AML-193 (cell line): ENCODE results near the gene CYP11A1.
"Not testable (repeated sequence)": the region's sequence is repeated elsewhere in the genome, so short reads cannot be mapped to it uniquely, and the experiment has no call there.

Experiments
- DNase-seq, 2 experiments: peaks; one replicate each; lab custom pipeline; 2025; lab: John Stamatoyannopoulos, UW

CYP11A1 gene

DNA sequence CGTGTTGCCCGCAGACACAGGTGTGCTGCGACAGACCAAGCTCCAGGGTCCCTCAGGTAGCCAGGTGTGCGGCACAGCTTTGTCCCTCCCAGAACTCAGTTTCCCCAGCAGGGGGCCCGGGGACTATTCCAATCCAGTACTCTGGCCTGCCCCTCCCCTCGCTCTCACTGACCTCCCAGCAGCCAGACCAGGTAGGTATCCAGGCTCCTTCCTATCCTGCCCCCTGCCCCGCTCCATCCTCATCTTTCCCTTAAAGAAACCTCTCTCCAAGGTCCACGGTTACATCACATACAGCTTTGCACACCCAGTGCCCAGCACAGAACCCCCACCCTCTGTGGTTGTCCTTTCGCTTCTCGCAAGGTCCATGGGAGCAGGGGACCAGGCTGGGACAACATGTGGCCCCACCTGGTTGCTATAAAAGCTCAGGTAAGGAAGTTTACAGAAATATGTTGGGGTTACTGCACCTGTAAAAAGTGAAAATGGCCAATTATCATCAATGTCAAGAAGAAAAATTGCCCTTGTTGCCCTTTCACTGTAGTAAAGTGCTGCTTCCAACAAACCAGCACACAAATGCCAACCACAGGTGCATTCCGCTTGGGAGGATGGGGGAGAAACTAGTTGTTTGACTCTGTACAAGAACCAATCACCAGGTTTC lies 7.3 kb upstream of the CYP11A1 start:
- no peak for DNase-seq

DNA sequence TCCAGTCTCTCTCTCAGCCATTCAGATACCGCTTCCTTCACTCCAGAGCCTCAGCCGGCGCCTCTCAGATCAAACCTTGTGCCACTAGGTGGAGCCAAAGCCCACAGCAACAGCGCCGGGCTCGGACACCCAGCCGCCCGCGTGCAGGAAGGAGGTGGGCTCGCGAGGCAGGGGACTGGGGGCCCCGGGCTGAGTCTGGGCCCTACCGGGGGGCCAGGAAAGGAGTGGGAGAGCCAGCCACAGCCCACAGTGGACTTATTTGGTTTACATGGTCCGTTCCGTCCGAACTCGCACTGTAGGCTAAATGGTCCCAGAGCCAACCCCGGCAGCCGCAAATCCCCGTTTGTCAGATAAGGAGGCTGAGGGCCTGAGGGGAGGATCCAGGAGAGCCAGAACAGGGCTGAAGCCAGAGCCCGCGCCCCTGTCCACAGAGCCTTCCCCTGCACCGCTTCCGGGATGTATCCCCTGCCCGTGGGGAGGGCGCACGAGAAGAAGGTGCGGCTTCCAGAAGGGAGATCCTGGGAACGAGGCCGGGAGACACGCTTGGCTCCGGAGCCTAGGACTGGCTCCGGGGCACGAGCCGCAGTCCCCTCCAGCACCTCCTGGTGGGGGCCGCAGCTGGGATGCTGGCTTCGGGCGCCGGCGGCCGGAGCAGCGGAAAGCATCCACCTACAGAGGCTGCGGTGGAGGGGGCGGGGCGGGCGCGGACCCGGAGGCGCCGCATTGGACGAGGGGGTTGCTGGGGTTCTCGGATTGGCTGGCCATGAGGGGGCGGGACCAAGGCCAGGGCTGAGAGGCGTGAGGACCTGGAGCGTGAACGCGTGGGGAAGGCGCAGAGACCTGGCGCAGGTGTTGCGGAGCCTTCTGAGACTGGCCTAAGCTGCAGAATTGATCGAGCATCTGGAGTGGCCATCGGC lies 6.5 kb upstream of the CYP11A1 start:
- peak; percentile 63 to 70 for DNase-seq

DNA sequence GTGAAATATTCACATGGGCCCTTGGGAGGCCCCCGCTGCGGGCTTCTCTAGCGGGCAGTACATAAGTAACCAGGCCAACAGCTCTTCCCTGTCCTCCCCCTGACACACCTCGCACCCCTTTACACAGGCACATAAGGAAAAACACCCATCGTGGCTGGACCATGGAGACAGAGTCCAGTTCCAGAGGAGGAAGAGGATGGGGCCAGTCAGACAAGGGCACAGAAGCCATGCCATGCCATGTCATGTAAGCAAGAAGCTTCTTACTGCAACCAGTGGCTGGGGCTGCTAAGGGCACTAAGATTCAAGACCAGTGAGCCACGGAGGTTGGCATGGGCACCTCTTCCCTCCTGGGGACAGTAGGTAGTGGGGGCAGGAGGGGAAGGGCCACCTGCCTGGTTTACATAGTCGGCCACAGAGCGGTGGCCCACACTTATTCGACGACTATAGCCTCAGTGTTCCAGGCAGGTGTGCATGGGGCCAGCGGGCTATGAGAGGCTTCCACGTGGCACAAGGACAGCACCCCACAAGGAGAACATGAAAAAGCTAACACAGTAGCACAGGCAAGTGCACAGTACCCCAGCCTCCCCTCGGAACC lies 5.7 kb upstream of the CYP11A1 start:
- DNase-seq = no peak

DNA sequence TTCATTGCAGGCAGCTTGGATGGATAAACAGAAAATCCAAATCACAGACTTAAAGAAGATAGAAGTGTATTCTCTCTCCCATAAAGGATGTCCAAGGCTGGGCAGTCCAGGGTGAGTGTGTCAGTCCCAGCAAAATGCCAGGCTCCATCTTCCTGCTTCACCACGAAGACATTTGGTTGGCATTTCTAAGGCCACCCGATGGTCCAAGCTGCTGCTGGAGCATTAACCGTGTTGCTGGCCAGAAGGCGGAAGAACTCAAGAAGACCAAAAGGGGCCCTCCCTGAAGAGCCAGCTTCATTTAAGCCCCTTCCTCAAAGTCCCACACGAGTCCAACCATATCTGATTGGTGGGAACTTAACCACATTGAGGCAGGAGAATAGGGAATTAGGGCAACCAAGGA lies 3.0 kb upstream of the CYP11A1 start:
- DNase-seq = no peak

DNA sequence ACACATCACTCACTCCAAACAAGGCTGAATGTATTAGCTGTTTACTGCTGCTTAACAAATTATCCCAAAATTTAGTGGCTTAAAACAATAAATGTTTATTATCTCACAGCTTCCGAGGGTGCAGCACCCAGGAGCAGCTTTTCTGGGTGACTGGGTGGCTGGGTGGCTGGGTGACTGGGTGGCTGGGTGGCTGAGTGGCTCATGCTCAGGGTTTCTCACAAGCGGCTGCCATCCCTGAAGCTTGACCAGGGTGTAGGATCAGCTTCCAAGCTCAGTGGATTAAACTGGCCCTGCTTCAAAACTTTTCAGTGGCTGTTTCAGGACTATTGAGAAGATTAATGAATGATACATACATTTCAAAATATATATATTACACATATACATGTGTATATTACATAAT lies 2.3 kb upstream of the CYP11A1 start:
- DNase-seq = no peak

DNA sequence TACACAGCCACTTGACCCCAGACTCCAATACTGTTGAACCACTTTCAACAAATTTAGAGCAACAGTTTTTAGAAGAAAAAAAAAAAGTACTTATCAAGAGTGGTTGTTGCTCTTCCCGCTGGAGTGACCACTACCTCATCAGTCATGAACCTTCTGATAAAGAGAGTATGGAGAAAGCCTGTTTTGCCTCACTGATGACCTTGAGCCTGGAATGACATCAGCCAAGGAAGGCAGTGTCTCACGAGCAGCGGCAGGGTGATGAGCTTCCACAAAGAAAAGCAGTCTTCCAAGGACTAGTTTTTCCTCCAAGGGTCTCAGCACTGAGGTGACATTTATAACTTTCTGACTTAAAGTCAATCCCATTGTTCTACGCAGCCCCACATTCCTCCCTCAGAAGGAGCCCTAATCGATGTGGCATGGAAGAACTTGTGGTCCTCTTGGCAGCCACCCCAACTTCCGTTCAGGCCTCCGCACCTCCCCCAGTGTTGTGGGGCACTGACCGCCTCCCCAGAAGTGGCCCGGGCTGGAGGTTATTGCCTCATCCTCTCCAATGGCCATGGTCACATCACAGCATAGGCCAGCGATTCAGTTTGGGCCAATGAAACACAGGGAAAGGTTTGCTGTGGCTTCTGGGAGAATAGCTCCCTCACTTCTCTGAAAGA lies 1.8 kb upstream of the CYP11A1 start:
- no peak for DNase-seq

DNA sequence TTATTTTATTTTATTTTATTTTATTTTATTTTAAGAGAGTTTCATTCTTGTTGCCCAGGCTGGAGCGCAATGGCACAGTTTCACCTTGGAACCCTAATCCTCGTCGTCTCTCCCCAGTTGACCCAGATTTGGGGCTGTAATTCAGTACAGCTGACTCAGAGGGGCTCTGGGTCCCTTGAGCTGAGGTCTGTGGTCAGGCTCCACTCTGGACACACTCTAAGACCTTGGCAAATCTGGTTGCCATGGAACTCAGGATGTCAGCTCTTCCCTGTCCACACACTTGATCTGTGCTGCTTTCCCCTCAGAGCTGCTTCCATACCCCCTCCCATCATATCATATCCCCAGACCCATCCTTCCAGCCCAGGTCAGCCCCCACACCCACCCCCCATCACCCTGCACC lies 675 bp upstream of the CYP11A1 start:
- DNase-seq = no peak

DNA sequence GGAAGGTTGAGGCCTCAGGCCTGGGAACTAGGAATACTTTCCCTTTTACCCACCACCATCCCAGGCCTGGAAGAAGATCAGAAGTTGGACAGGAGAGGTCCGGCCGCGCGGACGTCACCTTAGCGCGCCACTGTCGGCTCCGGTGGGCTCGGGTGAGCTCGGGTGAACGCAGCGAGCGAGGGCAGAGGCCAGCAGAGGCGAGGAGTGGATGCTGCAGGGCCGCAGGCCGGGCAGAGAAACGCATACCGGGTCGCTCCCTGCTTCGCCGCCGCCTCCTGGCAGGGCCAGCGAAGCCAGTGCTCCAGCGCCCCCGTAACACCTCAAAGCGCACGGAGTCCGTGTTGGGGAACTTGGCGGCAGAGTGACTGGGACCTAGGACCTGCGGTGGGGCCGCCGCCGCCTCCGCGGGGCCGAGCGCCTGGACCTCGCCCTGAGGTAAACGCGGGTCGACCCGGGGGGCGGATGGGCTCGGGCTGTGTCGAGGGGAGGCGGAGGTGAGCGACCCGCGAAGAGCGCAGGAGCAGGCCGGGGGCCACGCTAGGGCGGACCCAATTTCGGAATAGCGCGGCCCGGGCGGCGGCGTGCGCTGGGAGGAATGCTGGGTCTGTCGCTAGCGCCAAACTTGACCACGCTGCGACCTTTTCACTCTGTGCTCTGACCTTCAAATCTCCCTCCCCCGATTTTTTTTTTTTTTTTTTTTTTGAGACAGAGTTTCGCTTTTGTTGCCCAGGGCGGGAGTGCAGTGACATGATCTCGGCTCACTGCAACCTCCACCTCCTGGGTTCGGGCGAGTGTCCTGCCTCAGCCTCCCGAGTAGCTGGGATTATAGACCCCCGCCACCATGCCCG lies 1.6 kb downstream of the CYP11A1 start:
- no peak for DNase-seq

DNA sequence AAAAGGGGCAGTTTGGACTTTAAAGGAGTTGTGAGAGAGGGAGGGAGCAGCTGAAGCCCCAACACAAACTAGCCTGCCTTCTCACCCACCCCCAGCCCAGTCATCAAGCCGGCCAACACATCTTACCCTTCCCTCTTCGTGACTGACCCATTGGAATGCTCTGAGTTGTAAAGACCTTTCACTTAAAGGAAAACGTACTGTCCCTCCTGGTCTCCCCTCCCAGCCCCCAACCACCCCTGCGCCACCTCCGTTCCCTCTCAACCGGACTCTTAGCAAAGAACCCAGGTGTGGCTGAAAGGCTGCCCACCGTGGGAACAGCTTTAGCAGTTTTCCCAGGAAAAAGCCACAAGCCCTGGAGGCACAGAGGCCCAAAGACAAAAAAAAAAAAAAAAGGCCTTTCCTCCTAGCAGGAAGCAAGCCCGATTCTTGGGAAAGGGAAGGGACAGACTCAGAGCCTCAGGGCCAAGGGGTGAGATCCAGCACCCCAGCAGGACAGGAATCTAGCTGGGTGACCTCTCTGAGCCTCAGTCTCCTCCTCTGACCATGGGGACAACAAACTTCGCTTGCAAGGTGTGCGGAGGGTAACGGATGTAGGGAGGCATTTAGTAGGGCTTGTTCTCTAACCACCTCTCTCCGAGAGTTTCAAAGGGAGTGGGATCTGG lies 2.4 kb downstream of the CYP11A1 start:
- DNase-seq = no peak

DNA sequence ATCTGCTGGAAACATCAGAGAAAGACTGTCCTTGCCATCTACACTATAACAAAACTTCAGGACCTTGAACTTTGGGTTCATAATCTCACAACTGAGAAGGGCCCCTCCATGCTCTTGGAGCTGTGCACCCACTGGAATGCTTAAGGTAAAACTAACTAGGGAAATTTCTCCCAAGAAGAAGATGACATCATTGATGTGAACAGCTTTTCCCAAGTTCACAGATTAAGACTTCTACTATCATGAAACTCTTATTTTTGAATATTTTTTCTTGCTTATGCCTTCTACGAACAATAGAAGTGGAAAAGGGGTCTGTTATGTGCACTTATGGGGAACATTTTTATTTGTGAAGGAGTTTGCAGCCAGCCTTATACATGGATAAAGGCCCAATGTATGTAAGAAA lies 5.0 kb downstream of the CYP11A1 start:
- DNase-seq = no peak

DNA sequence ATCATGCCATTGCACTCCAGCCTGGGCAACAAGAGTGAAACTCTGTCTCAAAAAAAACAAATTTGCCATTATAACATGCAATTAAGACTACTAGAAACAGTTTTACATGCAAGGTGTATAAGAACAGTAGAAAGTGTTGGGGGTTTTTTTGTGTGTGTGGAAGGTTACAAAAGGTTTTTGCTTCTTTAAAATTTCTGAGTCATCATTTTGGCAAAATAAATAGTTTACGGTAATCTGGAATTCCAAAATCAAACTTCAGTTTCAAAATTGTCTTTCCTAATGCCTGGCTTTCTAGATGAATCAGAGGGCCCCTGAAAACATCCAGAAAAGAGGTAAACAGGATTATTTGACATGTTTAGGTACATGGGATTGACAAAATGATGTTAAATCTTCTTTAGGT lies 6.6 kb downstream of the CYP11A1 start:
- not testable (repeated sequence) for DNase-seq

DNA sequence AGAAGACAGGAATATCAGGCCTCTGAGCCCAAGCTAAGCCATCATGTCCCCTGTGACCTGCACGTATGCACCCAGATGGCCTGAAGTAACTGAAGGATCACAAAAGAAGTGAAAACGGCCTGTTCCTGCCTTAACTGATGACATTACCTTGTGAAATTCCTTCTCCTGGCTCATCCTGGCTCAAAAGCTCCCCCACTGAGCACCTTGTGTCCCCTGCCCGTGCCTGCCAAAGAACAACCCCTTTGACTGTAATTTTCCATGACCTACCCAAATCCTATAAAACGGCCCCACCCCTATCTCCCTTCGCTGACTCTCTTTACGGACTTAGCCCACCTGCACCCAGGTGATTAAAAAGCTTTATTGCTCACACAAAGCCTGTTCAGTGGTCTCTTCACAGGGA lies 8.1 kb downstream of the CYP11A1 start:
- DNase-seq = not testable (repeated sequence)

DNA sequence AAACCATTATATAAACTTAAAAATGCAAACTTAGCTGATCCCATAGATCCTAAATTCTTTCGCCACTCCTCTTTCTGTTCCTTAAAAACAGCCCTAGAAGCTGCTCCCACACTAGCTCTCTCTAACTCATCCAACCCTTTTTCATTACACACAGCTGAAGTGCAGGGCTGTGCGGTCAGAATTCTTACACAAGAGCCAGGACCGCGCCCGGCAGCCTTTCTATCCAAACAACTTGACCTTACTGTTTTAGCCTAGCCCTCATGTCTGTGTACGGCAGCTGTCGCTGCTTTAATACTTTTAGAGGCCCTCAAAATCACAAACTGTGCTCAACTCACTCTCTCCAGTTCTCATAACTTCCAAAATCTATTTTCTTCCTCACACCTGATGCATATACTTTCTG lies 9.9 kb downstream of the CYP11A1 start:
- not testable (repeated sequence) for DNase-seq

DNA sequence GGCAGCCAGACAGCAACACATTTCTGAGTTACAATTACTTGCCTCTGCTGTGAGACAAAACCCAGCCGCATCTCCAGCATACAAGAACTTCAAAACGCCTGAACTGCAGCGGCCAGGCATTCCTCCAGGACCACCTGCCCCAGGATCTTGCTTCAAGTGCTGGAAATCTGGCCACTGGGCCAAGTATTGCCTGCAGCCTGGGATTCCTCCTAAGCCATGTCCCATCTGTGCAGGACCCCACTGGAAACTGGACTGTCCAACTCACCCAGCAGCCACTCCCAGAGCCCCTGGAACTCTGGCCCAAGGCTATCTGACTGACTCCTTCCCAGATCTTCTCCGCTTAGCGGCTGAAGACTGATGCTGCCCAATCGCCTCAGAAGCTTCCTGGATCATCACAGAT lies 11.4 kb downstream of the CYP11A1 start:
- not testable (repeated sequence) for DNase-seq

DNA sequence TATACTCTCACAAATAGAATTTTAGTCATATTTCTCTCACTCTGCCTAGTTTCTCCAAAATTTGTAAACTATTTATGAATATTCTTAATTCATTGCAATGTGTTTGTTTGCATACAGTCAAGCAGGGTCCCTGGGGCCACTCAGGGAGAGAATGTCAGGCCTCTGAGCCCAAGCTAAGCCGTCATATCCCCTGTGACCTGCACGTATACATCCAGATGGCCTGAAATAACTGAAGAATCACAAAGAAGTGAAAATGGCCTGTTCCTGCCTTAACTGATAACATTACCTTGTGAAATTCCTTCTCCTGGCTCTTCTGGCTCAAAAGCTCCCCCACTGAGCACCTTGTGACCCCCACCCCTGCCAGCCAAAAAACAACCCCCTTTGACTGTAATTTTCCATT lies 13.5 kb downstream of the CYP11A1 start:
- DNase-seq = not testable (repeated sequence)

DNA sequence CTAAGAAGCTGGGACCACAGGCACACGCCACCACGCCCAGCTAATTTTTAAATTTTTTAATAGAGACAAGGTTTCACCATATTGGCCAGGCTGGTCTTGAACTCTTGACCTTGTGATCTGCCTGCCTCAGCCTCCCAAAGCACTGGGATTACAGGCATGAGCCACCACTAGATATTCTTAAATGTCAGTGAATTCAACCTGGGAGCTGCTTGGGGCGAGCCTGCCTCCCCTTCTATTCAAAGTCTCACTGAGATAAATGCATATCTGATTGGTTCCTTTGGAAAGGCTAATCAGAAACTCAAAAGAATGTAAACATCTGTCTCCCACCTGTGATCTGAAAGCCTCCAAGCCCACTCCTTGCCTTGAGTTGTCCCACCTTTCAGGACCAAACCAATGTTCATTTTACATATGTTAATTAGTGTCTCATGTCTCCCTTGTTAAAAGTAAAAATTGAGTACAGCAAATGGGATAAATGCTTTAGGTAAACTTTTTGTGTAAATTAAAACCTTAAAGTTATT lies 15.0 kb downstream of the CYP11A1 start:
- DNase-seq = no peak

DNA sequence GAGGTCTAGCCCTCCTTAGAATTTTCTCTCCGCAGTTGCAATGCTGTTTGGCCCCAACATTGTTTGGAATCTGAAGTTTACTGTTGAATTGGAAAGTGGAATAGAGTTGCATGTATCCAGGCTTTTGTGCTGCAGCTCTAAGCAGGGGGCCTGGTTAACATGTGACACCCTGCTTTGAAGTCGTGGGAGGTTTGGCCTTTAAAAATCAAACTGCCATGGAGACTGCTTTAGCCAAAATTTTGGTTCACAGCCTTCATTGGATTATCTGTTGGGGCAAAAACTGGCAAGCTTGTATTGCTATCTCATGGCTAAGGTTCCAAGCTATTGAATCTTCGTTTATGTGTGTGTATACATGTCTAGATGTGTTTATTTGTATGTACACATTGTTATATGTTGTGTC lies 15.8 kb downstream of the CYP11A1 start:
- DNase-seq = no peak

DNA sequence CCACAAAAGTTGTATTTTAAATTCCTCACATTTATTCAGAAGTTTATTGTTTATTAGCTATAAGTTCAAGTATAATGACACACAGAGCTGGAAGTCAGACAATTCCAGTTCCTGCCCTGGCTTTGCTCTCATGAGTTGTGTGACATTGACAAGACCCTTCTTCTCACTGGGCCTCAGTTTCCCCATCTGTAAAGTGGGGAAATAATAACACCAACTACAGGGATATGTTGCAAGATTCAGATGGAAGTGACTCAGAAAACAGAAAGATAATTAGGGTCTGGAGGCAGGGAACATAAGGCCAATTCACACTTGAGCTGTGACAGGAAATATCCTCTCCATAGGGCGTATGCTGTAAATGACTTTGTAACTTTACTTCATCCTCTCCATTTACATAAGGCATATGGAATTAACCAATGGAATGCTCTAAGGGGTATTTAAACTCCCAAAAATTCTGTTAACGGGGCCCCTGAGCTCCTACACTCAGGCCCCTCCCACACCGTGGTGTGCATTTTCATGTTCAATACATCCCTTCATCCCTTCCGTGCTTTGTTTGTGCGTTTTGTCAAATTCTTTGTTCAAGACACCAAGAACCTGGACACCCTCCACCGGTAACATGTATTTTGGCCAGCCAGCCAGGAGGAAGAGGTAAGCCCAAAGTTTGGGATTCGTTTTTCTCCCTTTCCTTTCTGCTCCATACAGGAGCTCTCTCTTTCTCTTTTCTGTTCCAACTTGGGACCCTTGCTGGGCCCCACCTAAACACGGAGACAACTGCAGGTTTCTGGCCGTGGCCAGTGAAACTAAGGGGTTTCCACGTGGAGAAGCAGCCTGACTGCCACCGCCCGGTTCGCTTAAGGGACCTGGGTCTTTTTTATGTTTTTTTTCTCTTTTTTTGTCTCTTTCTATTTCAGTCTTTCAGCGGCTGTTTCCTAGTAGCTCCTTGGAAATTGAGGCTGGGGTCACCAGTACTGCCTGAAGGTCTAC lies 16.9 kb downstream of the CYP11A1 start:
- DNase-seq = no peak

DNA sequence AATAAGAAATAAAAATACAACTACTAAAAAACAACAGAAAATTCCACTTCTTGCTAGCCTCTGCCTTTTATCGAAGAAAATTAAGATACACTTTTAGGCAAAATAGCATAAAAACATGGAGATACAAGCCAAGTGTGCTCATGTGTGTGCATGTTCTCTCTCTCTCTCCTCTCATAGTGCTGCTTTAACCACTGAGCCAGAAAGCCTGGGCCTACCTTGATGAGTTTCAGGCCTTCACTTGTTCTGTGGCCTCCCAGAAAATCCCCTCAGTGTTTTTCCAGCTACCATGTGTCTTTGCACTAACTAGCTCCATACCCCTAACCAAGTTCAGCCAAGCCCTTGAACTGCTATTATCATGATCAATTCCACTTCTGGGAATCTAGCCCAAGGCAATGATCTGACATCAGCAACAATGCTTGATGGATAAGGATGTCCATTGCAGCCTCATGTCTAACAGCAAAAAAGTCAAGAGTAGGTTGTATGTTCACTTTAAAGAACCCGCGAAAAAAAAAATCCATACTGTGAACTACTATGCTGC lies 18.1 kb downstream of the CYP11A1 start:
- DNase-seq = no peak
